Measurements from ENCODE around the gene TBC1D9B.

Gene TBC1D9B

DNA sequence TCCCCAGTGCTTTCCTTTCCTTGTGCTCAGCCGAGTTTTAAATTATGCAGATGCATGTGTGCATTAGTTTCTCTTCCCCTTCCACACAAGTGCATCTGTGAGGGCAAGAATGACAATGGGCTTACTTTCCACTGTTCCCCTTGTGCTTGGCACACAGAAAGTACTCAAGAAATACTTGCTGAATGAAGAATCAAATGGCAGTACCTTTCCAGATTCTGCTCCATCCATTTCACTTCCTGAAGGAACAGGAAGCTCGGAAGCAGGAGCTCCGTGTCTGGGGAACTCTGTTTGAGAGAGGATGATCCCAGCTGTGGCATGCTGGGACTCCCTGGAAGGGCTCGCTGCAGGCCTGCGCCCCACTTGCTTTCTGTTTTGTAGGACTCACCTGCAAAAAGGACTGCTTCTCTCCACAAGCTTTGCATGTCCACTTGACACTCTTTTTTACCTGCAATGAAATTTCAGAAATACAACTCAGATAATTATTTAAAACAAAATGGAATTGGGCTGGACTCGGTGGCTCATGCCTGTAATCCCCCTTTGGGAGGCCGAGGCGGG is 54.6 kb downstream of the TBC1D9B start:
- no peak for DNase-seq (ENCODE audit: low spot score)
- in situ Hi-C loops (cut with MboI; ENCODE audit: low sequenced_read_pairs, unreplicated experiment): no loop called here
- TF ChIP-seq, protein P1, sequence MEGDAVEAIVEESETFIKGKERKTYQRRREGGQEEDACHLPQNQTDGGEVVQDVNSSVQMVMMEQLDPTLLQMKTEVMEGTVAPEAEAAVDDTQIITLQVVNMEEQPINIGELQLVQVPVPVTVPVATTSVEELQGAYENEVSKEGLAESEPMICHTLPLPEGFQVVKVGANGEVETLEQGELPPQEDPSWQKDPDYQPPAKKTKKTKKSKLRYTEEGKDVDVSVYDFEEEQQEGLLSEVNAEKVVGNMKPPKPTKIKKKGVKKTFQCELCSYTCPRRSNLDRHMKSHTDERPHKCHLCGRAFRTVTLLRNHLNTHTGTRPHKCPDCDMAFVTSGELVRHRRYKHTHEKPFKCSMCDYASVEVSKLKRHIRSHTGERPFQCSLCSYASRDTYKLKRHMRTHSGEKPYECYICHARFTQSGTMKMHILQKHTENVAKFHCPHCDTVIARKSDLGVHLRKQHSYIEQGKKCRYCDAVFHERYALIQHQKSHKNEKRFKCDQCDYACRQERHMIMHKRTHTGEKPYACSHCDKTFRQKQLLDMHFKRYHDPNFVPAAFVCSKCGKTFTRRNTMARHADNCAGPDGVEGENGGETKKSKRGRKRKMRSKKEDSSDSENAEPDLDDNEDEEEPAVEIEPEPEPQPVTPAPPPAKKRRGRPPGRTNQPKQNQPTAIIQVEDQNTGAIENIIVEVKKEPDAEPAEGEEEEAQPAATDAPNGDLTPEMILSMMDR (IDR thresholded peaks at IDR 0.05; ENCODE audit: borderline replicate concordance, control extremely low read depth, extremely low read depth, insufficient read depth, missing control alignments): no peak

DNA sequence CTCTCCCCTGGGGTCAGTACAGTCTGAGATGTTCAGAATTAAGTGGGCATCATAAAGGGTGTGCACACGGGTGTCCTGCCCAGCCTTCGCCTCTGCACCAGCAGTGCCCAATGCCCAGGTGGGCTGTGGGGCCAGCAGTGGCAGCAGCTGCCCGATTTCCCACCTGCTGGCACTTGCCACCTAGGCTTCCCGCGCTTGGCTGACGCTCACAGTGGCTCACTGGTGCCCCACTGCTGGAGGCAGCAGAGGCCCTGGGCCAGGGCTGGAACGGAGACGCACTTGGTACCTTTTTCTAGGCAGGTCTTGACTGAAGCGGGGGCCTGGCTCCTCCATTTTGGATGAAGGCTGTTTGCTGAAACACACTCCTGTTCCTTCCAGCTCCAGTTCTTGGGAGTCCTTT is 66.1 kb downstream of the TBC1D9B start:
- in situ Hi-C loops (cut with MboI; ENCODE audit: low sequenced_read_pairs, unreplicated experiment): no loop called here
- TF ChIP-seq, protein P1 (IDR thresholded peaks at IDR 0.05; ENCODE audit: borderline replicate concordance, control extremely low read depth, extremely low read depth, insufficient read depth, missing control alignments): no peak
- no peak for DNase-seq (ENCODE audit: low spot score)

DNA sequence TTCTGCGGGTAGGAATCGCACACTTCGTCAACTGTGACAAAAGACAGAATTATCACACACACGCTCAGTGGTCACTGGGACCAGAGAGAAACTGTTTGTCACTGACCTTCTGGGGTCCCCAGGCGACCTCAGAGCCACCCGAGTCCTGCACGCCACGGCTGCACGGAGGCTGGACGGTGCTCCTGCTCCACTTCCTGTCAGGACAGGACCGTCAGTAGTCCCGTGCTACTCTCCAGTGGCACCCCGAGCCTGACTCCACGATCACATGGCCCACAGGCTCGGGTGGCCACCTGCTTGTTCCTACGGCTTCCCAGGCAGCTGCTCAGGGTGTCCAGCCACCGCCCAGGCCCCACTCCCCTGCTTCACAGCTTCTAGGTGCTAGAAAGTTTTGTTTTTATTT is 66.9 kb downstream of the TBC1D9B start:
- no peak for DNase-seq (ENCODE audit: low spot score)
- in situ Hi-C loops (cut with MboI; ENCODE audit: low sequenced_read_pairs, unreplicated experiment): no loop called here
- TF ChIP-seq, protein P1 (IDR thresholded peaks at IDR 0.05; ENCODE audit: borderline replicate concordance, control extremely low read depth, extremely low read depth, insufficient read depth, missing control alignments): no peak

DNA sequence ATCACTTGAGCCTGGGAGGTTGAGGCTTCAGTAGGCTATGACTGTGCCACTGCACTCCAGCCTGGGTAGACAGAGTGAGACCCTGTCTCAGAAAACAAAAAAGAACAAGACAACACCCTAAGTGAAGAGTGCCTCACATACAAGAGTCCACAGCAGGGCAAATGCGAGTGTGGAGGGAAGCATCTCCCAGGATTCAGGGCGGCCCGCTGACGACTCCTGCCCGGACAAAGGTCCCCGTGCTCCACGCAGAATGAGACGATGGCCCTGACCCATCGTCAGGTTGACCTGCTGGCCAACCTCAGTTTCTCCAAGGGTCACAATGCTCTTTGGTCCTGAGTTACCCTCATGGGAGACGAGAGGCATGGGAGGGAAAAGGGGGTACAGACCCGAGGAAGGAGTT is 67.4 kb downstream of the TBC1D9B start:
- in situ Hi-C loops (cut with MboI; ENCODE audit: low sequenced_read_pairs, unreplicated experiment): no loop called here
- DNase-seq (ENCODE audit: low spot score): no peak
- TF ChIP-seq, protein P1 (IDR thresholded peaks at IDR 0.05; ENCODE audit: borderline replicate concordance, control extremely low read depth, extremely low read depth, insufficient read depth, missing control alignments): no peak

DNA sequence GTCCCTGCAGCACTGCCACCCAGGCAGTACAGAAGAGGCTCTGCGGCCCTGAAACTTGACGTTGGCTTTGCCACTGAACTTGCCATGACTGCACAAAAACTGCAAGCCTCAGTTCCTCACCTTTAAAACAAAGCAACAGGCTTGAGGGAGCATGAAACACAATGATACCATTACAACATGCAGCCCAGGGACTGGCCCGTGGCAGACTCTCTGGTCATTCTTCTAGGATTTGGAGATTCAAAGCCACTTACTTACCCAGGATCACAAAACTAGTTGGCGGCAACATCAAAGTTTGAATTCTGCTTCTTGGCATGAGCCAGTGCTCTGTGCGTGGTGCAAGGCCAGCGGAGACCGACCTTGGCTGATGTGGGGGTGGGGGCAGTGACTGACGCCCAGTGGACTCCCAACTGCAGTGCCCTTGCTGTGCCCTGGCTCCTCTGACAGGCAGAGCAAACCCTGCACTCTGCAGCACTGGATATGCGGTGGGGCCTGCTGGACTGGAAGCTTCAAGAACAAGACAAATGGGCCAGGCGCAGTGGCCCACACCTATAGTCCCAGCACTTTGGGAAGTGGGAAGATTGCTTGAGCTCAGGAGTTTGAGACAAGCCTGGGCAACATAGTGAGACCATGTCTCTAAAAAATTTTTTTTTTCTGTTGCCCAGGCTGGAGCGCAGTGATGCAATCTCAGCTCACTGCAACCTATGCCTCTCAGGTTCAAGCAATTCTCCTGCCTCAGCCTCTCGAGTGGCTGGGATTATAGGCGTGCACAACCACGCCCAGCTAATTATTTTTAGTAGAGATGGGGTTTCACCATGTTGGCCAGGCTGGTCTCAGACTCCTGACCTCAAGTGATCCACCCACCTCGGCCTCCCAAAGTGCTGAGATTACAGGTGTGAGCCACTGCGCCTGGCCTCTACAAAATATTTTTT is 68.1 kb downstream of the TBC1D9B start:
- no peak for DNase-seq (ENCODE audit: low spot score)
- in situ Hi-C loops (cut with MboI; ENCODE audit: low sequenced_read_pairs, unreplicated experiment): no loop called here
- TF ChIP-seq, protein P1 (IDR thresholded peaks at IDR 0.05; ENCODE audit: borderline replicate concordance, control extremely low read depth, extremely low read depth, insufficient read depth, missing control alignments): no peak

DNA sequence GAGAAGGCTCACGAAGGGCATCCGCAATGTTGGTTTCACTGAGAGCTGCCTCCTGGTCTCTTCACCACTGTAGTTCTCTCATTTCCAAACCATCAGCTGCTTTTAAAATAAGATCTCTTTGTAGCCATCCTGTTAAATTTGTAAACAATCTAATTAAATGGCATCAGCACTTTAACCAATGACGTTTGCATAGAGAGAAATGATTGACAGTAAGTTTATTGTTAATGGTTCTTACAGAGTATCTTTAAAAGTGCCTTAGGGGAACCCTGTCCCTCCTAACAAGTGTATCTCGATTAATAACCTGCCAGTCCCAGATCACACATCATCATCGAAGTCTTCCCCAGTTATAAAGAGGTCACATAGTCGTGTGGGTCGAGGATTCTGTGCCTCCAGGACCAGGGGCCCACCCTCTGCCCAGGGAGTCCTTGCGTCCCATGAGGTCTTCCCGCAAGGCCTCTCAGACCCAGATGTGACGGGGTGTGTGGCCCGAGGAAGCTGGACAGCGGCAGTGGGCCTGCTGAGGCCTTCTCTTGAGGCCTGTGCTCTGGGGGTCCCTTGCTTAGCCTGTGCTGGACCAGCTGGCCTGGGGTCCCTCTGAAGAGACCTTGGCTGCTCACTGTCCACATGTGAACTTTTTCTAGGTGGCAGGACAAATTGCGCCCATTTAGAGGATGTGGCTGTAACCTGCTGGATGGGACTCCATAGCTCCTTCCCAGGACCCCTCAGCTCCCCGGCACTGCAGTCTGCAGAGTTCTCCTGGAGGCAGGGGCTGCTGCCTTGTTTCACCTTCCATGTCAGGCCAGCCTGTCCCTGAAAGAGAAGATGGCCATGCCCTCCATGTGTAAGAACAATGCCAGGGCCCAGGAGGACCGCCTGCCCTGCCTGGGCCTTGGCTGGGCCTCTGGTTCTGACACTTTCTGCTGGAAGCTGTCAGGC is 70.4 kb downstream of the TBC1D9B start:
- in situ Hi-C loops (cut with MboI; ENCODE audit: low sequenced_read_pairs, unreplicated experiment): no loop called here
- TF ChIP-seq, protein P1 (IDR thresholded peaks at IDR 0.05; ENCODE audit: borderline replicate concordance, control extremely low read depth, extremely low read depth, insufficient read depth, missing control alignments): no peak
- DNase-seq (ENCODE audit: low spot score): no peak
